Measurements from ENCODE around the gene TMEM45B.
A peak's percentile ranks its signal among the peaks of the same experiment; 100 is the strongest.
"Not testable (repeated sequence)": the region's sequence is repeated elsewhere in the genome, so short reads cannot be mapped to it uniquely, and the experiment has no call there.

The TMEM45B gene

DNA sequence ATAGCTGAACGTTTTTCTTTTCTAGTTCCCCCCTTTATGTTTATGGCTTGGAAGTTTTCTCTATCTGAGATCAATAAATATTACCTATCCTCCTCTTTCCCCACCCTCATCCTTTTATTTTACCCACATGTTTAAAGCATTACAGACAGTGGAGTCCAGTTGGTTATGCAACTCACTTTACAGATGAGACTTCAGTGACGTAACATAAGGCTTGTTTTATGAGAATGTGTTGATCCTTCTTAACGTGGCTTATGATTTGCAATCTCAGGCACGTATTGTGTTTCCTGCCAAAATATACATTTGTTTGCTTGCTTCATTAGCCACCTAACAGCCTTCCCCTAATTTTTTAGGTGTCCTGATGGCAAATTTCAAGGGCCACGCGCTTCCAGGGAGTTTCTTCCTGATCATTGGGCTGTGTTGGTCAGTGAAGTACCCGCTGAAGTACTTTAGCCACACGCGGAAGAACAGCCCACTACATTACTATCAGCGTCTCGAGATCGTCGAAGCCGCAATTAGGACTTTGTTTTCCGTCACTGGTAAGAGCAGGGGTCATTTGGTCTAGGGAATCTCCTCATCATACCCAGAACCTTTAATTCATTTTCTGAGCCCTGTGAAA, 36.6 kb downstream of the TMEM45B start:
- no peak for DNase-seq (ENCODE audit: low read depth)

DNA sequence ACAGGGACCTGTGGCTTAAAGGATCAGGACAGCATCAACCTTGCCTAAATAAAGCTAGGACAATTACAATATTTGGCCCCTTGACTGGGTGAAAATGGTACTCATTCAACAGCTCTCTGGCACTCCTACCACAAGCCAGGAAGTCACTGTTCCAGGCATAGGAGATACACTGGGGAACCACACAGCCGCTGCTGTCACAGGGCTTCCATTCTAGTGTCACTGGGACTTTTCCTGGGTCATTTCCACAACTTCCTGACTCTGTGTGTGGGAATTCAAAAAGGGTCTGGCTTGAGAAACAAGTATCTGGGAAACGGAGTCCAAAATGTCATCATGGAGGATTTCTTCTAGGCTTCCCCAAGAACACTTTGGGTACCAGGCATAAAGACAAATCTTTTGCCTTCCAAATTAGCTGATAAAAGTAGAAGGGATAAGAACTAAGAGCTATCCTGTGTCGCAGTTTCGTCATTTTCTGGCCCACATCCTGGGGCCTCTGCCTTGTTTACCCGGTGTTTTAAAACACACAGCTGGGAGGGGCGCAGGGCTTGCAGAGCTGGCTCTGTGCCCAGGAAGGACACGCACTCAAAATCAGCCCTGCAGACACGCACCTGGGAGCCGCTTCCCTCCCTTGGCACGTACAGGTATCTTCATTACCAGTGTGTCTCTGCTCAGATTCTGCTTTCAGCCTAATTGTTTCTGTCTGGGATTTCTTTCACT, 38.0 kb downstream of the TMEM45B start:
- DNase-seq (ENCODE audit: low read depth), result peak; percentile 78

DNA sequence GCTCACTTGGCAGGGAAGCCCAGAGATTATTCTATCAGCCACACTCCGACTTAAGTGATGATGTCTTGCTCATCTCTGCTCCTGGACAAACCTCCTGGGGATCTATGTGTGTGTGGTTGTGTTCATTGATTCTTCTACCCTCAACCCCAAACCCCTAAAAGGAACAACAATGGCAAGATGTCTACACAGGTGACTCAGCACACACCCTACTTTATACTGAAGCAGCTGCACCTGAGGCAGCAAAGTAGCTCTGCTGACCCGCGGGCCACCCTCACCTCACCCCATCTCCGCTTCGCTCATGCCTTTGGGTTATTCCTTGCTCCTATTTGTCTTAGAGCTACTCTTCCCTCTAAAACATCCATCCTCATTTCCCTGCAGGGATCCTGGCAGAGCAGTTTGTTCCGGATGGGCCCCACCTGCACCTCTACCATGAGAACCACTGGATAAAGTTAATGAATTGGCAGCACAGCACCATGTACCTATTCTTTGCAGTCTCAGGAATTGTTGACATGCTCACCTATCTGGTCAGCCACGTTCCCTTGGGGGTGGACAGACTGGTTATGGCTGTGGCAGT, 38.7 kb downstream of the TMEM45B start:
- DNase-seq (ENCODE audit: low read depth), result no peak

DNA sequence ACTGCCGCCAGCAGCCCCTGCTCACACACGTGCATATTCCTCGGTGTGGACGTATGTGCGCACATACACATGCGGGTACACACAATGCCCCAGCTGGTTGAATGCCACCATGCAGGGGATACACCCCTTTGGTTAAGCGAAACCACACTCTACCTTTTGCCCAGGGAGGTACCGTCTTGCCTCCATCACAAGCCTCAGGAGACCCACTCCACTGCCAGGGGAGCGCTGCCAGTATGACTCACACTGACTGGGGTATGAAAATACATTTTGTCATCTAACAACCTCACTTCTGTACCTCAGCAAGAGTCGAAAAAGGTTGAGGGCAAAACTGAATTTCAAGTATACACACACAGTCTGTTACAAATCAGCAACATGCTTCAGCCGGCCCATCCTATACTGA, 39.4 kb downstream of the TMEM45B start:
- DNase-seq (ENCODE audit: low read depth), result no peak

DNA sequence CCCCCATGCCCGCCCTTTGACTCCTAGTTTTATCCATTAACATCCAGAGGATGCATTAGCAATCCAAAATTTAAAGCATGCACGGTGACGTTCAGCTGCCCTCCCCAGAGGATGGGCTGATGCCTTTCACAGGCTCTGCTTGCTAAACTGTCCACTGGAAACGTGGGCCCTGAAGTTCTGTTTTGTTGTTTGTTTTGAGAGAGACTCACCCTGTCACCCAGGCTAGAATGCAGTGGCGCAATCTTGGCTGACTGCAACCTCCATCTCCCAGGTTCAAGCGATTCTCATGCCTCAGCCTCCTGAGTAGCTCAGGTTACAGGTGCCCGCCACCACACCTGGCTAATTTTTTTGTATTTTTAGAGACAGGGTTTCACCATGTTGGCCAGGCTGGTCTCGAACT, 40.4 kb downstream of the TMEM45B start:
- no peak for DNase-seq (ENCODE audit: low read depth)

DNA sequence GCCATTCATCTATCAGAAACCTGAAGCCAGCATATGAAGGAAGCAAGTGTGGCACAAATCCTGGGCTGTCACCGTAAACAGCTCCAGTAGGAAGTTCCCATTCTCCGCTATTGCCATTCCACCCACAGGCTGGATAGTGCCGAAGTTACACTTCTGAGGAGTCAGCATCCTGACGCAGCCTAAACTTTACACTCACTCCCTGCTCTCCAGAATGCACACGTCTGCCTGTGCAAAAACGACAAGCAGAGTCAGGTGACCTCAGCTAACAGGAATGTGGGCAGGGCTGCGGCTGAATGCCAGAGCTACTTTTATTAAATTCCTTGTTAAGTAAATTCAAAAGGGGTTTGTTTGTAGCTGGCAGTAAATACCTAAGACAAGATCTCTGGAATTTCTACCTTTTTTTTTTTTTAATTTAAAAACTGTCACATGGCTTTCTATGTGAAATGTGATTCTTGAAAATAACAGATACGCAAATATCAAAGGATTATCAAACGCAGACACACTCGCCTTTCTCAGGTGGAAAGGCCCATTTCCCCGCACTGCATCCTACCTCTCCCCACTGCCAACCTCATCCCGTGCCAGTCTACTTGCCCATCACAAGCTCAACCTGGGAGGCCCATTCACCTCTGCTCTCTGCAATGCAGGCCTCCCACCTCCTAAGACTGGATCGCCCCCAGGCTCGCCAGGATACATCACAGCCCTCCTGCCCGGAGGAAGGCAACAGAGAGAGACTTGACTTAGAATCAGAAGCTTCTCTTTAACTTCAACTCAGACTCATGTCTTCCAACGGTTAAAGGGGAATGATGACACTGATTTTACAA, 46.3 kb downstream of the TMEM45B start:
- no peak for DNase-seq (ENCODE audit: low read depth)

DNA sequence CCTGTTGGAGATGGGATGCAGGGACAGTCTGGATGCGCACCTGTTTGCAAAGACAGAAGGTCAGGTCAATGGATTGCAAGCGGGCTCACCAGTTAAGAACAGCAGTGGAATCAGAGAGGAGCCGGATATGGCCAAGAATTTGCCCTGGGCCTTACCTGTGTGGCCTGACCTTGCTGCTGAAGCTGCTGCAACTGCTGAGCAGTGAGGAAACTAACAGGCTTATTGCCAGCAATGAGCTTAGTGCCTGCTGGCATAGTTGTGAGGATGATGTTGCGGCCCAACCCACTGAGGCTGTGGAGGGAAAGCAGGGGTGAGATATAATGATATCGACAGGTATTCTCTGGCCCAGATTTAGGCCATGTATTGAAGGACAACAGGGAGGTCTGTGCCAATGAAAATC, 49.2 kb downstream of the TMEM45B start:
- no peak for DNase-seq (ENCODE audit: low read depth)

DNA sequence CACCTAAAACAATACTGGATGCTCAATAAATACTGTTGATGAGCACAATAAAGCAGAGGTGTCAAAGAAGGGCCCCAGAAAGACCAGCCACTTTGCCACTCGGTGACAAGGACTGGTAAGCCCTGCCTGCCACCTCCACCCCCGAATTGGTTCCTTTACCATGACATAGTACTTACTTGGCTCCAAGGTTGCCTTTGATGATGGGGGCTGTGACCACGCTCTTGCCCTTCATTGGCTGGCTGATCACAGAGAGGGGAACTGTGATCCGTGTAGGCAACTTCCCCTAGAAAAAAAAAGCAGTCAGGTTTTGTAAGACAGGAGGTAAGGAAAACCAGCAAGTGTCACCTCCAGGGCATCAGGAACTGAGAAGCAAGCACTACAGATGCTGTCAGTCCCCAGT, 50.1 kb downstream of the TMEM45B start:
- DNase-seq (ENCODE audit: low read depth), result no peak

DNA sequence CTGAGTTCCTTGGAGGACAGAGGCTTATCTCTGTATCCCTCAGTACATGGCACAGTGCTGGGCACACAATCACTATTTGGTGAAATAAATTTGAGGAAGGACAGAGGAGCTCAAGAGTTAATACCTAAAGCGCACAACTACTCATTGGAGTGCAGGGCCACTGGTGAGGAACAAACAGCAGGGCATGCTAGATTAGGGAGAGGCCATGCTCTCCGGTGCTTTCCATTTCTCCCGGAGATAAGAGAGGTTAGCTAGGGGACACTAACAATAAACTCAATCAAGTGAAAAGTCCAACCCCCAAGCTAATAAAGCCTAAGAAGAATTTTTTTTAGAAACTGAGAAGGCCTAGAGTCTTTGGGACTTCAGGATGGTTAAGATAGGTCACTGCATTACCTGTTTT, 50.7 kb downstream of the TMEM45B start:
- no peak for DNase-seq (ENCODE audit: low read depth)

DNA sequence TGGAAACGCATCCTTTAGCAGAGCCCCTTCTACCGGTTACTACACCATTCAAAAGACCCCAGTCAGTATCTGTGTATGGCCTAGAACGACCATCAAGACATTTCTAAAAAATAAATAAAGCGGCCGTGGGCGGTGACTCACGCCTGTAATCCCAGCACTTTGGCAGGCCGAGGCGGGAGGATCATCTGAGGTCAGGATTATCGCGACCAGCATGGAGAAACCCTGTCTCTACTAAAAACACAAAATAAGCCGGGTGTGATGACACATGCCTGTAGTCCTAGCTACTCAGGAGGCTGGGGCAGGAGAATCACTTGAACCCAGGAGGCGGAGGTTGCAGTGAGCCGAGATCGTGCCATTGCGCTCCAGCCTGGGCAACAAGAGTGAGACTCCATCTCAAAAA, 53.0 kb downstream of the TMEM45B start:
- DNase-seq (ENCODE audit: low read depth), result not testable (repeated sequence)

DNA sequence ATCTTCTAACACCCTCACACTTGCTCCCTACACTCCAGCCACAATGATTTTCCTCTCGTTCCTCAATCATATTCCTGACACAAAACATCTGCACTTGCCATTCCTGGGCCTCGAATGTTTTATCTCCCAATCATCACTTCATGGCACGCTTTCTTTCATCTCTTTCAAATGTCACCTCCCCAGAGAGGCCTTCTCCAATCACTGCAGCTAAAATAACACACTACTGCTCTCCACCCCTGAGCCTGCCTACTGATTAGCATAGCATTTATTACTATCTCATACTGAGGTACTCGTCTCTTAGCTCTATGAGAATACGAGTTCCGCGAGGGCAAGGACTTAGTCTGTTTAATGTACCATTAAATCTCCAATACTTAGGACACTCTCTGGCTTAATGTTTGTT, 56.3 kb downstream of the TMEM45B start:
- DNase-seq (ENCODE audit: low read depth), result no peak

DNA sequence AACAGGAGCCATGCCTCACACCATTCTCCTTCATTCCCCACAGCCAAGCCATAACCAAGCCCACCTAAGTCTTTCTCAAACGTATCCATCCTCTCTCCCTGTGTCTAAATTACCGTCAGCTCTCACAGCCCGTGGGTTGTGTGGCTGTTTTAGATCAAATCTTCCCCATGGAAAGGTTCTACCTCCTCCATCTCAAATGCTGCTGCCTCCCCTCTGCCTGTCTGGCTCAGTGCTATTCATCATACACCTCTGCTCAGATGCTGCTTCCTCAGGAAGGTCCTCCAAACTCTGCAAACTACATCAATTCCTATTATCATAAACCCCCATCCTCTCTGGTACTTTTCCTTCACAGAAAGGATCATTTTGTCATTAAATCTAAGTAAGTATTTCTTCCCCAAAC, 64.7 kb downstream of the TMEM45B start:
- no peak for DNase-seq (ENCODE audit: low read depth)

DNA sequence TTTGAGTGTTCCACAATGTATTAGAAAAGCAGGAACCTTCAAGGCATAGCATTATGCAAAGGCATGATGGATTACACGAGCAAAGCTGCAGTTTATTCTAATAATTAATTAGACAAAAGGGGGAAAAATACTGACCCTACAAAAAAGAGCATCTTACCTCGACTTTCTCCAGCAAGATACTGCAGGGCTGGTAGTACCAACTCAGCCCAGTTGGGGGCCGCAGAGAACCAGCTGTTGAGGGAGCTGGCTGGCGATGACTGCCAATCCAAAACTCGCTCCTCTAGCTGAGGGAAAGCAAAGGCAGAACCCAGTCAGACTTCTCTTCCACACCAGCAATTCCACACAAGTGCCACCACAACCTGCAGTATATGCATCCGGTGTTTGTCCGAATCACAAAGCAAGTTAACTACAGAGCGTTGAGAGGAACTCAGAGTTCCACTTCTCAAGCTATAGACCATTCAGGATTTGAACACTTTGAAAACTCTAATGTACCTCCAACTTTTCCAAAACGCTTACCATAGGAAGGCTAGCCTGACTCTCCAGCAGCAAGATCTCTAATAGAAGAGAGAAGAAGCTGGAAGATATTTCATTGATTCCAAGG, 66.0 kb downstream of the TMEM45B start:
- peak; percentile 11 for DNase-seq (ENCODE audit: low read depth)

DNA sequence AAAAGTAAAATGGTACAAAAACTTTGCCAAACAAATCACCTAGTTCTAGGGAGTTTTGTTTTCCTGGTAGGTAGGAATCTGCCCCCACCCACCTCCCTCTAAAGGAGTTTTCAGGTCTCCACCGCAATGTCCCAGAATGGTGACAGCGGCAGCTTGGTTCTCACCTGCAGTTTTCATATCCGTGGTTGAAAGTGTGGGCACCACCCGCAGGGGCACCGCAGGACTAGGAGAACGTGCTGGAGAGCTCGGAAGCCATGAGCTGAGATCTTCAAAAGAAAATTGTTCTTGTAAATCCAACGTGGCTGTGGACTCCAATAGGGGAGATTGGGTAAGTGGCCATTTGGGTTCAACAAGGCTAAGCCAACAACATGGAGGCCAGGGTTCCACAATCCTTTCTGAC, 68.9 kb downstream of the TMEM45B start:
- no peak for DNase-seq (ENCODE audit: low read depth)

DNA sequence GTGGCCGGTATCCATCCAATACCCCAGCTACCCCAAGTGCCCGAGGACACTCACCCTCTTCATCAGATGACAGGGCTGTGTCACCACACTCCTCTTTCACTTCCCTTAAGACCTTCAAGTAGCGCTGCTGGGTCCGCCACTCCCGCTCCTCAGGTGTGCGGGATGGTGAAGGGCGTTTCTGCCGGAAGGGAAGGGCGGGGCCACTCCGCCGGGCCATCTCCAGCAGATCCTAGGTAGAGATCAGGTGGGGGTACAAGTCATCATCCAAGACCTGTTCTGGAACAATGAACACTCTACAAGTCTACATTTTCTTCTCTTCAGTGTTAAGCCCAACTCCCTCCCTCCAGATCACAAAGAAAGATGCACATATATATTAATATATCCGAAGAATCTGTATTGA, 69.7 kb downstream of the TMEM45B start:
- DNase-seq (ENCODE audit: low read depth), result no peak

DNA sequence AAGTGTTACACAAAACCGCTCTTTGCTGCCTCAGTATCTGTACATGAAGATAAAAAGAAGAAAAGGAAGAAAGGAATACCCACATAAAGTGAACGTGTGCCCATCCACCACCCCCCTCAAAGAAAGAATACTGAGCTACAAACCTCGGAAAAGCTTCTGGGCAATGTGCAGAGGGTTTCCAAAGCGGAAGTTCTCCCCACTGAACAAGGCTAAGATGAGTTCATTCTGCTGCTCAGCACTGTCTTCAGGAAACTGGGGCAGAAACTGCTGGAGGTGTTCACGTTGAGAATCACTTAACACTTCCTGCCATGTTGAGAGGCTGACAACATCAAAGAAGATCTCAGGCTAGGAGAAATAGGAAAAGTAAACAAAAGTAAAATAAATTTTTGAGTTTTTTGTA, 72.8 kb downstream of the TMEM45B start:
- no peak for DNase-seq (ENCODE audit: low read depth)

DNA sequence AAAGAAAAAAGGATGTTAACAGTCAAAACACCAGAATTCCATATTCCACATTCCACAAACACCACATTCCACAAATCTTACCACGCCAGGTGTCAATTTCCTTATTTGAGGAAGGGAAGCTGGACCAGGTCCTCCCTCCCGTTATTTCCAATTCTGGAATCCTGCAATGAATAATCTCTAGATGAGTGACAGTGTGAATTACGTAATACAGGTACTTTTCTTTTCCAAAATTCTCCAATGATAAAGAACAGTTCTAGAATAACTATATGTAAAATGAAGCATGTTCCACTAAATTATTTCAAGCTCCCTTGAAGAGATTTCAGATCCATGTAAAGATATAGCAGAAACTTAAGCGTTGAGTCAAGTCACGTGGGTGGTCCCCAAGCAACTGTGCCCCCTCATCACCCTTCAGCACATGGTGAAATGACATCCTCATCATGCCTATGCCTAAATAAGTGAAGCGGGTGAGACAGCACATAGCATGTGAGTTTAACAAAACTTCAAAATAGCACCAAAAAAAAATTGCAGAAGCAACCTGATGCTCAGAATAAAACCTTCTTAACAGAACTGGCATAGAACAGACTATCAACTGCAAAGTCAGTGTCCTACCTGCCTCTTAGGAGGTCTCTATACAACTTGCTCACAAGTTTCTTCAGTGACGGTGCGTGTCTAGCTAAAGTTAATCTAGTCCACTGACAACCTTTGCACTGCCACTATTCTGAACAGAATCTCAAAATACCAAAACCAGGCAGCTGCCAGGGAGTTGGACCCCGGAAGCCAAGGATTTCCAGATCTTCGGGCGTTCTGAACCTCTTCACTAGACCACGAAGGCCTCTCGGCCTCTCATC, 78.9 kb downstream of the TMEM45B start:
- no peak for DNase-seq (ENCODE audit: low read depth)

DNA sequence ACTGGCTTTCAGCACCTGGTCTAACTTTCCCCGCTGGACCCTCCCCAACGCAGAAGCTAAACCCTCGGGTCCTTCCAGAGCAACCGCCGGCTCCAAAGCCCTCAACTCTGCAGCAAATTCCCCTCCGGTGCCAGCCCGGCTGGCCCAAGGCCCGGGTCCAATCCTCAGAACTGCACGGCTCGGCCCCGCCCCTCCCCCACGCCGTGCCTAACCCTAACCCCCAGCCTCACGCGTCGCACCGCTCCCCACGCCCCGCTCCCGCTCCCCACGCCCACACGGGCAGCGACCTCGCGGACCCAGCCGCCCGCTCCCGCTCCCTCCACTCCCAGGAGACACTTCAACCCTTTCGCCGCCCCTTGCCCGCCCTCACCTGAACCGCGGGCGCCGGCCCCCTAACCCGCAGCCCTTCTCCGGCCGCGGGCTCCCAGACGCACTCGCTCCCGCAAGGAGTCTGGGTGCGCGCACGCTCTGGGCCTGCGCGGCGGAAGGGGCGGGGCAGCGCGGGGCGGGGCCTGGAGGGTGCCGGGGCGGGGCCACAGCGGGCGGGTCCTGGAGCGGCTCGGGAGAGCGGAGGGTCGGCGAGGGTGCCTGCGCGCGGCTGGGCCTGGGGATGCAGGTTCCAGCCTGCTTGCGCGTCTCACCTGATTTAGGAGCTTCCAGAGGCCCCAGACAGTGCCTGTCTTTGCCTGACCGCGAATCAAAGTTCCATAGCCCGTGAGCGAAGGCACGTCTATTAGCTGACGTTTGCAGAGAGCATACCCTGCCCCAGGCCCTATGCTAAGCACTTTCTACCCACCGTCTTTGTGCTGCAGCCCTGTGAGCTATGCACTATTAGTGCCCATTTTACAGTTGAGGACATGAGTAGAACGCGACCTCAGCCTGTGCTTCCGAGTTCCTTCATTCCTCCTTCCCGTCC, 79.7 kb downstream of the TMEM45B start, which contains the start of gene NFRKB:
Gene NFRKB, minus strand, starts transcription at position 453 of the 916 bp plus-strand sequence. CDS start 2,729 bp downstream, outside the sequence.
- peak; percentile 88 for DNase-seq (ENCODE audit: low read depth)

DNA sequence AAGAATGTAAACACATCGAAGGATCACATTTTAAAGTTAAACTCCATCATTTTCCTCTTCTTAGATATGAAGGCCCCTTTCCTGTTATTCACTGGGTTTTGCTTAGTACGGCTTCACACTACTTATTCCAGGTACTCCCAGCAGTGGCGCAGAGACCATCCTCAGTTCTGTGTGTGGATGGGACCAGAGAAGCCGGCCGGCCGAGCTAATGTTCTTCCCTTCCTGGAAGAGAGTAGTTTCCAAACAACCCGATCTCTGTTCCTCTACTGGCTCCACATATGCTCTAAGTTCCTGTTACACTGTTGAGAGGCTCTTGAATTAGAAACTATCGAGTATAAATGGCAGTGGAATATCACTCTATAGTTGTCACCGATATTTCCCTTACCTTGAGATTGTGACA, 80.4 kb downstream of the TMEM45B start:
- no peak for DNase-seq (ENCODE audit: low read depth)

DNA sequence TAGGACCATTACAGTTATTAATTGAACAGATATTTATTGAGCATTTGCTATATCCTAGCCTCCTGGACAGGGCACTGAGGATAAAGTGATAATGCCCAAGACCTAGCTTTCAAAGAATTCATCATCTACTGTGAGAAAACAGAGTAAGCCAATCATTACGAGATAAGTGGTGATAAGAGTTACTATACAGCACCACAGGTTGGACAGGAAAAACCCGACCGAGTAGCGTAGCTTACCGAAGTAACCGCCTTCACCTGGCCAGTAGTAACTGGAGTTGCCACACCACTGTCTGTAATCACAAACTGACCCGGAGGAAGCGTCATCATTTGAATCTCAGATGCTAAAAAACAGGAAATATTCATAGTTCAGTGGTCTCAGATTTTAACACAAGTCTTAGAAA, 89.8 kb downstream of the TMEM45B start:
- DNase-seq (ENCODE audit: low read depth), result no peak
